ENCODE measurements around the gene A2ML1. TPM values are rescaled to one million over a fixed set of nuclear protein-coding genes. Genes with fewer than 3 reads are reported as not detected.
"Not testable (repeated sequence)": the region's sequence is repeated elsewhere in the genome, so short reads cannot be mapped to it uniquely, and the experiment has no call there.

A2ML1 gene
- total RNA-seq, 1 donor from 2014 or later = not detected

GRCh38 chr12:8816448-8817050, 5.9 kb upstream of the A2ML1 start:
- ATAC-seq (ENCODE audit: low read depth) (no peak), DNase-seq (no peak)
- H3K27me3 Mint-ChIP-seq = no peaks in the 10 kb centered on the region
- ChIA-PET POLR2A (no interaction called here), CTCF (no interaction called here)
- H3K27ac Mint-ChIP-seq = no peak overlapping the region
- no peak for TF ChIP-seq CTCF (IDR thresholded peaks at IDR 0.05)
- no peaks in the 10 kb centered on the region for H3K9me3 Mint-ChIP-seq
- peaks cover 5% of the 10 kb centered on the region for H3K4me1 Mint-ChIP-seq
- H3K4me3 Mint-ChIP-seq = no peak overlapping the region
- no peaks in the 10 kb centered on the region for H3K36me3 Mint-ChIP-seq (ENCODE audit: low read depth)
- intact Hi-C loops (cut with micrococcal nuclease) = no loop called here

GRCh38 chr12:8817856-8818255, 4.6 kb upstream of the A2ML1 start:
- ChIA-PET POLR2A (no interaction called here), CTCF (no interaction called here)
- Mint-ChIP-seq H3K9me3 (no peaks in the 10 kb centered on the region), H3K27me3 (no peaks in the 10 kb centered on the region), H3K36me3 (ENCODE audit: low read depth) (no peaks in the 10 kb centered on the region), H3K4me1 (peaks cover 5% of the 10 kb centered on the region), H3K4me3 (no peak overlapping the region), H3K27ac (no peak overlapping the region)
- no peak for ATAC-seq (ENCODE audit: low read depth)
- intact Hi-C loops (cut with micrococcal nuclease) = no loop called here
- DNase-seq = no peak
- TF ChIP-seq CTCF (IDR thresholded peaks at IDR 0.05) = no peak

- intact Hi-C loops (cut with micrococcal nuclease) = no loop called here
- ChIA-PET POLR2A (no interaction called here), CTCF (no interaction called here)
- Mint-ChIP-seq H3K9me3 (no peaks in the 10 kb centered on the region), H3K36me3 (ENCODE audit: low read depth) (no peaks in the 10 kb centered on the region), H3K4me3 (no peak overlapping the region), H3K4me1 (peaks cover 5% of the 10 kb centered on the region), H3K27me3 (no peaks in the 10 kb centered on the region), H3K27ac (no peak overlapping the region)
- no peak for DNase-seq
- ATAC-seq (ENCODE audit: low read depth) = no peak
- no peak for TF ChIP-seq CTCF (IDR thresholded peaks at IDR 0.05)
Measured at GRCh38 chr12:8818526-8818925, 3.9 kb upstream of the A2ML1 start.

- TF ChIP-seq CTCF (IDR thresholded peaks at IDR 0.05) = no peak
- no peaks in the 10 kb centered on the region for H3K9me3 Mint-ChIP-seq
- ChIA-PET CTCF (no interaction called here), POLR2A (no interaction called here)
- no peak for DNase-seq
- H3K4me3 Mint-ChIP-seq = no peak overlapping the region
- no peaks in the 10 kb centered on the region for H3K27me3 Mint-ChIP-seq
- H3K36me3 Mint-ChIP-seq (ENCODE audit: low read depth) = no peaks in the 10 kb centered on the region
- no peaks in the 10 kb centered on the region for H3K4me1 Mint-ChIP-seq
- no peak for ATAC-seq (ENCODE audit: low read depth)
- no peak overlapping the region for H3K27ac Mint-ChIP-seq
- intact Hi-C loops (cut with micrococcal nuclease) = no loop called here
Measured at GRCh38 chr12:8819666-8819980, 2.8 kb upstream of the A2ML1 start.

- intact Hi-C loops (cut with micrococcal nuclease); H3K4me3 Mint-ChIP-seq; DNase-seq; CTCF ChIA-PET; H3K27me3 Mint-ChIP-seq; ATAC-seq (ENCODE audit: low read depth); H3K9me3 Mint-ChIP-seq; H3K4me1 Mint-ChIP-seq; H3K36me3 Mint-ChIP-seq (ENCODE audit: low read depth); H3K27ac Mint-ChIP-seq: not testable (repeated sequence)
- POLR2A ChIA-PET = interaction anchor here (0.6 kb wide), 1 partner anchor 126 kb away, joined by 5 read pairs; no protein-coding TSS in a partner anchor
Measured at GRCh38 chr12:8820676-8821407, 1.6 kb upstream of the A2ML1 start.

All from activated B cell treated with CpG ODN at 0.5 μM for 24 hours (primary cell).